Natural killer cell treated with Interleukin-12 subunit alpha and Interleukin-12 subunit beta and Interleukin-15 and Interleukin-18, amount 100 ng/mL, for 72 hours (primary cell): ENCODE measurements around the gene FOXN4. TPM values are rescaled to one million over a fixed set of nuclear protein-coding genes. Genes with fewer than 3 reads are reported as not detected.

Experiments
- ATAC-seq, 2 donors: fragments of 150-1000 bp; cut with Tn5 transposase in 1 of 2; sonication (Bioruptor Pico), chemical (Tn5 transposase) in 1 of 2; 2 replicates each; pipeline ENCODE4 v1.10.0; 2021
- DNase-seq: peaks from one replicate; pipeline ENCODE4 v3.0.0; 2022; ENCODE audit warnings: low spot score
- H3K27ac Mint-ChIP-seq, 2 donors: 1 replicate in 1 of 2; 2 replicates in 1 of 2; pipeline ENCODE4 v1.8.0; 2022; ENCODE audit warnings: mixed read lengths in 2 of 2, mild to moderate bottlenecking in 1 of 2, moderate library complexity in 1 of 2
- H3K27me3 Mint-ChIP-seq, 2 donors: 1 replicate in 1 of 2; 2 replicates in 1 of 2; pipeline ENCODE4 v1.8.0; 2022; ENCODE audit warnings: mixed read lengths in 2 of 2
- H3K36me3 Mint-ChIP-seq: one replicate; pipeline ENCODE4 v1.8.0; 2022; ENCODE audit warnings: mixed read lengths
- H3K4me1 Mint-ChIP-seq, 2 donors: 1 replicate in 1 of 2; 2 replicates in 1 of 2; pipeline ENCODE4 v1.8.0; 2022; ENCODE audit warnings: low read depth in 2 of 2, mixed read lengths in 2 of 2, mild to moderate bottlenecking in 1 of 2
- H3K4me3 Mint-ChIP-seq: one replicate; pipeline ENCODE4 v1.8.0; 2022; ENCODE audit warnings: mixed read lengths
- H3K9me3 Mint-ChIP-seq: 2 replicates; pipeline ENCODE4 v1.8.0; 2022; ENCODE audit warnings: mixed read lengths
- total RNA-seq, 2 donors: library from RNA; stranded (reverse); gene quantifications; one replicate each; pipeline ENCODE4 v1.2.3, GENCODE V29; 2022

FOXN4 gene
- total RNA-seq, 2 donors from 2014 or later = not detected

- ATAC-seq (no peak), DNase-seq (no peak)
- Mint-ChIP-seq H3K9me3 (no peaks in the 10 kb centered on the region), H3K27me3 (no peaks in the 10 kb centered on the region), H3K36me3 (no peaks in the 10 kb centered on the region), H3K4me3 (no peak overlapping the region), H3K4me1 (no peaks in the 10 kb centered on the region), H3K27ac (no peak overlapping the region)
Observed at GRCh38 chr12:109267361-109267760, 41.7 kb downstream of the FOXN4 start.

GRCh38 chr12:109266106-109266879, 42.8 kb downstream of the FOXN4 start:
- Mint-ChIP-seq H3K36me3 (no peaks in the 10 kb centered on the region), H3K9me3 (no peaks in the 10 kb centered on the region), H3K27me3 (no peaks in the 10 kb centered on the region), H3K27ac (no peak overlapping the region), H3K4me3 (no peak overlapping the region), H3K4me1 (no peaks in the 10 kb centered on the region)
- DNase-seq (no peak), ATAC-seq (no peak)

- H3K27ac Mint-ChIP-seq = no peak overlapping the region
- H3K4me3 Mint-ChIP-seq = no peak overlapping the region
- H3K36me3 Mint-ChIP-seq = no peaks in the 10 kb centered on the region
- H3K4me1 Mint-ChIP-seq = no peaks in the 10 kb centered on the region
- DNase-seq = no peak
- no peaks in the 10 kb centered on the region for H3K27me3 Mint-ChIP-seq
- no peaks in the 10 kb centered on the region for H3K9me3 Mint-ChIP-seq
- peak in 1 of 2 donors; percentile 15 for ATAC-seq
Observed at GRCh38 chr12:109264943-109265650, 44.0 kb downstream of the FOXN4 start.

GRCh38 chr12:109264095-109264942, 44.8 kb downstream of the FOXN4 start:
- no peaks in the 10 kb centered on the region for H3K9me3 Mint-ChIP-seq
- H3K27ac Mint-ChIP-seq = no peak overlapping the region
- no peak for DNase-seq
- no peak for ATAC-seq
- no peaks in the 10 kb centered on the region for H3K27me3 Mint-ChIP-seq
- no peaks in the 10 kb centered on the region for H3K36me3 Mint-ChIP-seq
- H3K4me3 Mint-ChIP-seq = no peak overlapping the region
- H3K4me1 Mint-ChIP-seq = no peaks in the 10 kb centered on the region

- Mint-ChIP-seq H3K4me1 (no peaks in the 10 kb centered on the region), H3K27me3 (no peaks in the 10 kb centered on the region), H3K4me3 (no peak overlapping the region), H3K27ac (no peak overlapping the region), H3K9me3 (no peaks in the 10 kb centered on the region), H3K36me3 (no peaks in the 10 kb centered on the region)
- ATAC-seq = no peak
- no peak for DNase-seq
Observed at GRCh38 chr12:109263439-109263838, 45.6 kb downstream of the FOXN4 start.

DNA sequence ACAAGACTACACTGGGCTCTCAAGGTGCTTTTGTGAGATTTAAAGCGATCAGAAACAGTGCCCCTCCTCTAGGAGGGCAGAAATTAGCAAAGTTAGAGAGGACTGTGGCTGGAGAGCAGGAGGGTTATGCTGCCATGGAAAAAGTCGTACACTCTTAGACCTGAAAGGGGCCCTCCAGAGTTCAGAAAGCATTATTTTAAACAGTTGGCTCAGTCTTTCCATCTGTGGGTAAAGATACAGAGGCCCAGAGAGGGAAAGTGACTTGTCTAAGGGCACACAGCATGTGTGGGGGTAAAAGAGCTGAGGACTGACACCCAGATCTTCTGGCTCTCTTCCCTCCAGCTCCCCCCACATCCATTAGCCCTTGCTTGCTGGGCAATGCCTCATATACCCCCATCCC, 47.1 kb downstream of the FOXN4 start:
- Mint-ChIP-seq H3K4me3 (no peak overlapping the region), H3K36me3 (no peaks in the 10 kb centered on the region), H3K27me3 (no peaks in the 10 kb centered on the region), H3K9me3 (no peaks in the 10 kb centered on the region), H3K4me1 (no peaks in the 10 kb centered on the region), H3K27ac (no peak overlapping the region)
- no peak for DNase-seq
- ATAC-seq = no peak

DNA sequence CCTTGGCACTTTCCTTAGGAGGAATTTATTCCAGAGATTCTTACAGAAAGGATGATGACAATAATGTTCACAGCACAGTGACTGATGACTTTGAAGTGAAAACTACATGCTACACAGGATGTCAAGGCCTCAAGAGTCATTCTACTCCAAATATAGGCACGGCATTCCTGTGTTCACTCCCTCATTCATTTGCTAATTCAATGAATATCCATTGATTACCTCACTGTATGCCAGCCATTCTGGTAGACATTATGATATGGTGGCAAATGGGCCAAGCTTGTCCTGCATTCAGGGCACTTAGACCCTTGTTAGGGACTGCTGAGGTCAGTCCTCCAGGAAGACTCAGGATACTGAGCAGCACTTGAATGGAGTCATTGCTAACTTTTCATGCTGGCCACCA, 48.0 kb downstream of the FOXN4 start:
- H3K4me1 Mint-ChIP-seq = no peaks in the 10 kb centered on the region
- no peak overlapping the region for H3K4me3 Mint-ChIP-seq
- H3K9me3 Mint-ChIP-seq = no peaks in the 10 kb centered on the region
- H3K27ac Mint-ChIP-seq = no peak overlapping the region
- no peaks in the 10 kb centered on the region for H3K27me3 Mint-ChIP-seq
- H3K36me3 Mint-ChIP-seq = no peaks in the 10 kb centered on the region
- ATAC-seq (no peak), DNase-seq (no peak)

DNA sequence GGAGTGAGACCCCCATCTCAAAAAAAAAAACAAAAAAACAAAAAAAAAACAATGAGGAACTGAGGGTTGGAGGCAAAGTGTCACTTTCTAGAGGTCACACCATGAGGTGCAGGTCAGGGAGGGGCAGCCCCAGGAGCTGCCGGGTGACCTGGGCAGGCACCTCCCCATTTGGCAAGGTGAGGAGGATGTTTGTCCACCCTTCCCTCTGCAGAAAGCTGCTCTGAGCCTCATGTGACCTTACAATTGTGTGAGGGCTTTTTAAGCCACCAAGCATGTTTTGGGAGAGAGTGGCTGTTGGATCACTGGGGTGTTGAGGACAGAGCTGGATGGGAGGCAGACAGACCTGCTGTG, 49.6 kb downstream of the FOXN4 start:
- Mint-ChIP-seq H3K4me3 (no peak overlapping the region), H3K4me1 (no peaks in the 10 kb centered on the region), H3K9me3 (peaks cover 3% of the 10 kb centered on the region), H3K27me3 (no peaks in the 10 kb centered on the region), H3K27ac (no peak overlapping the region), H3K36me3 (no peaks in the 10 kb centered on the region)
- DNase-seq (no peak), ATAC-seq (no peak)

GRCh38 chr12:109258607-109259544, 50.2 kb downstream of the FOXN4 start:
- DNase-seq (no peak), ATAC-seq (no peak)
- no peak overlapping the region for H3K27ac Mint-ChIP-seq
- no peaks in the 10 kb centered on the region for H3K27me3 Mint-ChIP-seq
- H3K4me3 Mint-ChIP-seq = no peak overlapping the region
- peaks cover 2% of the 10 kb centered on the region for H3K36me3 Mint-ChIP-seq
- peaks cover 4% of the 10 kb centered on the region for H3K9me3 Mint-ChIP-seq
- H3K4me1 Mint-ChIP-seq = no peaks in the 10 kb centered on the region

DNA sequence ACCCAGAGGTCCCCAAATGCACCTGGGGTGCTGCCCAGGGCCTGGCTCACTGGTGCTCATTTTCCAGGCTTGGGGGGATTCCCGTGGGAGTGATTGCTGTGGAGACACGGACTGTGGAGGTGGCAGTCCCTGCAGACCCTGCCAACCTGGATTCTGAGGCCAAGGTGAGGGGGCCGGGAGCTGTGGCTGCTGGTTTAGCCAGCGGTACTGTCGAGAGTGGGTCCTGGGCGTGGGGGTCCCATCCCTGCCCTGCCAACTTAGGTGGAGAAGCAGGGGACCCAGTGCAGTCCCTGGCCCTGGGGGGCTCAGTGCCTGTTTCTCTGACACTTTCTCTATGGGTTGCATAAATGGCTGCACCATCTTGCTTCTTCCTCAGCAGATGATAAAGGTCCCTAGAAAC, 50.9 kb downstream of the FOXN4 start:
- Mint-ChIP-seq H3K4me3 (no peak overlapping the region), H3K27me3 (peaks cover 0 to 2% of the 10 kb centered on the region in 2 donors), H3K9me3 (peaks cover 11% of the 10 kb centered on the region), H3K4me1 (no peaks in the 10 kb centered on the region), H3K27ac (no peak overlapping the region), H3K36me3 (peaks cover 9% of the 10 kb centered on the region)
- ATAC-seq (no peak), DNase-seq (no peak)

GRCh38 chr12:109256011-109256410, 53.1 kb downstream of the FOXN4 start:
- Mint-ChIP-seq H3K9me3 (peaks cover 12% of the 10 kb centered on the region), H3K27me3 (peaks cover 0 to 2% of the 10 kb centered on the region in 2 donors), H3K27ac (no peak overlapping the region), H3K4me1 (no peaks in the 10 kb centered on the region), H3K4me3 (no peak overlapping the region), H3K36me3 (peaks cover 10% of the 10 kb centered on the region)
- DNase-seq = no peak
- ATAC-seq = no peak

DNA sequence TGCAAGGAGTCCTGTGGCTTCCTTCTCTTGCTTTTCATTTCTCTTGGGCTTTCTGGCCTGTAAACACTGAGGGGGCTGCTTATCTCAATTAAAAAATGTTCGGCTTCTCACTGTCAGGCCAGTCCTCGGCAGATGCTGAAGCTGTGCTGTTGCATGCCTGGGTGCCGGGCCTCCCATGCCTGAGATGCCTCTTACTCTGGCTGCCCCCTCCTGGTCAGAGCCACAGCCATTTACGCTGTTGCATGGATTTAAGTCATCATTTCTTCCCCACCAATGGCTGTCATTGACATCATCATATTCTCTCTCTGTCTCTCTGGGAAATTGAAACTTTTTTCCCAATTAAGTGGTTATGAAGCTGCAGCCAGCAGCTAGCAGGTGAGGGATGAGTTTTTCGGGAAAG, 53.7 kb downstream of the FOXN4 start:
- no peak overlapping the region for H3K4me3 Mint-ChIP-seq
- H3K27me3 Mint-ChIP-seq = peaks cover 0 to 2% of the 10 kb centered on the region in 2 donors
- peaks cover 12% of the 10 kb centered on the region for H3K9me3 Mint-ChIP-seq
- peaks cover 10% of the 10 kb centered on the region for H3K36me3 Mint-ChIP-seq
- DNase-seq (no peak), ATAC-seq (no peak)
- peaks cover 0 to 4% of the 10 kb centered on the region in 2 donors for H3K4me1 Mint-ChIP-seq
- H3K27ac Mint-ChIP-seq = no peak overlapping the region

- no peak for DNase-seq
- Mint-ChIP-seq H3K4me1 (peaks cover 0 to 8% of the 10 kb centered on the region in 2 donors), H3K4me3 (no peak overlapping the region), H3K27me3 (peaks cover 0 to 3% of the 10 kb centered on the region in 2 donors), H3K36me3 (peaks cover 10% of the 10 kb centered on the region), H3K9me3 (peaks cover 12% of the 10 kb centered on the region), H3K27ac (no peak overlapping the region)
- no peak for ATAC-seq
Observed at GRCh38 chr12:109253913-109254544, 55.1 kb downstream of the FOXN4 start.
